Panc1 (cell line): Measurements from ENCODE around the gene UMAD1. TPM values are rescaled to one million over a fixed set of nuclear protein-coding genes. Genes with fewer than 3 reads are reported as not detected.

Experiments used
- ATAC-seq: fragments of 200-7000 bp; cut with Tn5 transposase; 2 replicates; pipeline ENCODE4 v1.9.1; 2020; ENCODE audit warnings: mild to moderate bottlenecking, moderate library complexity
- BruUV-seq: library from RNA; stranded (reverse); fragments of 400-500 nt; replicated peaks from 2 replicates; lab custom pipeline; 2021; lab: Mats Ljungman, UMichigan
- CTCF ChIA-PET: fragments of 300-600 bp; sonication (Branson Sonifier 250); formaldehyde crosslinking; loops from one replicate; lab custom pipeline; 2022; ENCODE audit warnings: antibody characterized with exemption; lab: Charles Lee
- POLR2A ChIA-PET: fragments of 300-600 bp; sonication (Branson Sonifier 250); formaldehyde crosslinking; loops from one replicate; lab custom pipeline; 2022; ENCODE audit warnings: antibody characterized with exemption; lab: Charles Lee
- DNase-seq: peaks from one replicate; pipeline ENCODE4 v3.0.0-alpha.2; 2010; ENCODE audit warnings: low read depth, low spot score
- H3K27ac ChIP-seq: 2 replicates; pipeline ENCODE4 v1.5.1; 2011; ENCODE audit warnings: mild to moderate bottlenecking, low read length, inconsistent platforms
- H3K27me3 ChIP-seq: fragments of 200-500 bp; sonication (Bioruptor generic); 2 replicates; pipeline ENCODE4 v1.6.0; 2014; ENCODE audit warnings: low read length, inconsistent platforms; ENCODE audit not compliant: control insufficient read depth, insufficient read depth
- H3K36me3 ChIP-seq: fragments of 200-500 bp; sonication (Bioruptor generic); 2 replicates; pipeline ENCODE4 v1.5.1; 2014; ENCODE audit warnings: inconsistent platforms, mild to moderate bottlenecking, low read length, moderate library complexity; ENCODE audit not compliant: control insufficient read depth, insufficient read depth
- H3K4me1 ChIP-seq: 2 replicates; pipeline ENCODE4 v1.5.1; 2011; ENCODE audit warnings: inconsistent platforms, mild to moderate bottlenecking, low read length, moderate library complexity; ENCODE audit not compliant: control insufficient read depth, insufficient read depth
- H3K4me3 ChIP-seq, 2 experiments: 2 replicates each; pipeline ENCODE4 v1.5.1; 2011 to 2012; ENCODE audit warnings: low read depth in 2 of 2, low read length in 2 of 2, mild to moderate bottlenecking in 2 of 2, inconsistent platforms in 1 of 2, moderate library complexity in 1 of 2
- H3K9me3 ChIP-seq: fragments of 200-500 bp; sonication (Bioruptor generic); 2 replicates; pipeline ENCODE4 v1.5.1; 2014; ENCODE audit warnings: low read depth, mild to moderate bottlenecking, inconsistent platforms, low read length, moderate library complexity; ENCODE audit not compliant: control insufficient read depth, insufficient read depth
- POLR2AphosphoS5 ChIP-seq: IDR thresholded peaks from 2 replicates; pipeline ENCODE4 v1.6.1; 2012; ENCODE audit warnings: mild to moderate bottlenecking, low read depth, low read length, moderate library complexity
- SIN3A ChIP-seq: IDR thresholded peaks from 2 replicates; pipeline ENCODE4 v1.6.1; 2012; ENCODE audit warnings: low read depth, mild to moderate bottlenecking, low read length, moderate library complexity, borderline replicate concordance; ENCODE audit not compliant: insufficient read depth
- TCF7L2 ChIP-seq: IDR thresholded peaks from 2 replicates; pipeline ENCODE4 v1.6.1; 2011; ENCODE audit warnings: mild to moderate bottlenecking, low read depth, low read length, inconsistent platforms
- in situ Hi-C: cut with HindIII; loops from 2 replicates; pipeline ENCODE4 v1.10.0; 2016; ENCODE audit warnings: low sequenced_read_pairs, low pct_unique_long_range_greater_than_20kb
- intact Hi-C: fragments of 100-400 bp; cut with micrococcal nuclease; formaldehyde crosslinking; loops from one replicate; pipeline ENCODE4 v1.10.0; 2022; ENCODE audit not compliant: unreplicated experiment
- total RNA-seq: library from RNA; stranded (reverse); gene quantifications from one replicate; pipeline ENCODE4 v1.2.1, GENCODE V29; 2021; ENCODE audit not compliant: unreplicated experiment
- TF ChIP-seq, protein P1 (sequence below), 2 experiments: IDR thresholded peaks; 2 replicates each; pipeline ENCODE4 v1.6.1; 2011 to 2012; ENCODE audit warnings: low read depth in 2 of 2, control low read depth in 1 of 2, low read length in 1 of 2, mild to moderate bottlenecking in 1 of 2, moderate library complexity in 1 of 2; ENCODE audit not compliant: insufficient read depth in 1 of 2
- TF ChIP-seq, protein P2 (sequence below): fragments of 450-650 bp; IDR thresholded peaks from 2 replicates; pipeline ENCODE4 v1.5.1; 2017; ENCODE audit warnings: mild to moderate bottlenecking

Gene UMAD1
- total RNA-seq, 1 experiment from 2014 or later, result 19.9 TPM

DNA sequence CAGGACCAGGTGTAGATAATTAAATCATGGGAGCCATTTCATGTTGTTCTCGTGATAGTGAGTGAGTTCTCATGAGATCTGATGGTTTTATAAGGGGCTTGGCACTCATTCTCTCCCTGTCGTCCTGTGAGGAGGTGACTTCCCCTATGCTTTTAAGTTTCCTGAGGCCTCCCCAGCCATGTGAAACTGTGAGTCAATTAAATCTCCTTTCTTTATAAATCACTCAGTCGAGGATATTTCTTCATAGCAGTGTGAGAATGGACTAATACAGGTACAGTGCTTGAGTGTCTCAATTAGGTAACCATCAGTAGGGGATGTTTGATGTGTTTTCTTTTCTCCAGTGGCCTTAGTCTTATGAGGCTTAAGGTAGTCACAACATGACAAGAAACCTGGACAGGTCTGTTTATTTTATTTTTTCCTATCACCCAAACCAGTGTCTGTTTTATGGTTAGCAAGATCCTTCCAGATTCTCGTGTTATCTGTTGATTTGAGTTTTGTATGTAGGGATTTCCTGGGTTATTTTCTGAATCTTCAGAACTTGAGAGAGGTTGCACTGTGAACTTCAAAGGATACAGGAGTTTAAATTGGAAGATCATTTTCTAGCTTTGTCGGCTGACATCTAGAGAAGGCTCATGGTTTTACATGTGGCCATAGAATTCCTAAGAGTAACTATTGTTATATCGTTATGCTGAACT, 32.1 kb downstream of the UMAD1 start:
- in situ Hi-C loops, result no loop called here
- H3K4me1 ChIP-seq, result no peaks in the 10 kb centered on the region
- POLR2A ChIA-PET, result no interaction called here

DNA sequence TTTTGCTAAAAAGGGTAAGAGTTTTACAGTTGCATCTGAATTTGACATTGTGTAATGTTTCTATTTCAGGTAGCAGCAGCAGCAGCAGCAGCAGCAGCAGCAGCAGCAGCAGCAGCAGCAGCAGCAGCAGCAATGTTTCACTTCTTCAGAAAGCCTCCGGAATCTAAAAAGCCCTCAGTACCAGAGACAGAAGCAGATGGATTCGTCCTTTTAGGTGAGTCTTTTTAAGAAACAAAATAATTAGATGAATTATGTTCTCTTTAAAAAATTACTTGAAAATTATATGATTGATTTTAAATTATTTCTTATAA, 32.6 kb downstream of the UMAD1 start:
- ChIA-PET POLR2A (no interaction called here), CTCF (no interaction called here)
- intact Hi-C loops, result no loop called here
- Histone ChIP-seq H3K4me1 (no peaks in the 10 kb centered on the region), H3K36me3 (no peaks in the 10 kb centered on the region), H3K9me3 (no peaks in the 10 kb centered on the region), H3K27ac (no peak overlapping the region), H3K27me3 (no peaks in the 10 kb centered on the region), H3K4me3 (no peak overlapping the region)
- DNase-seq (no peak), ATAC-seq (no peak)
- in situ Hi-C loops, result no loop called here
- no TSS peak for BruUV-seq
- TF ChIP-seq SIN3A (no peak), TCF7L2 (no peak)

More for the DNA sequence above, 32.1 kb downstream of the UMAD1 start:
- H3K4me3 ChIP-seq, result no peak overlapping the region
- BruUV-seq, result no TSS peak
- no peak overlapping the region for H3K27ac ChIP-seq
- CTCF ChIA-PET, result no interaction called here
- DNase-seq (no peak), ATAC-seq (no peak)
- TF ChIP-seq, protein P1, sequence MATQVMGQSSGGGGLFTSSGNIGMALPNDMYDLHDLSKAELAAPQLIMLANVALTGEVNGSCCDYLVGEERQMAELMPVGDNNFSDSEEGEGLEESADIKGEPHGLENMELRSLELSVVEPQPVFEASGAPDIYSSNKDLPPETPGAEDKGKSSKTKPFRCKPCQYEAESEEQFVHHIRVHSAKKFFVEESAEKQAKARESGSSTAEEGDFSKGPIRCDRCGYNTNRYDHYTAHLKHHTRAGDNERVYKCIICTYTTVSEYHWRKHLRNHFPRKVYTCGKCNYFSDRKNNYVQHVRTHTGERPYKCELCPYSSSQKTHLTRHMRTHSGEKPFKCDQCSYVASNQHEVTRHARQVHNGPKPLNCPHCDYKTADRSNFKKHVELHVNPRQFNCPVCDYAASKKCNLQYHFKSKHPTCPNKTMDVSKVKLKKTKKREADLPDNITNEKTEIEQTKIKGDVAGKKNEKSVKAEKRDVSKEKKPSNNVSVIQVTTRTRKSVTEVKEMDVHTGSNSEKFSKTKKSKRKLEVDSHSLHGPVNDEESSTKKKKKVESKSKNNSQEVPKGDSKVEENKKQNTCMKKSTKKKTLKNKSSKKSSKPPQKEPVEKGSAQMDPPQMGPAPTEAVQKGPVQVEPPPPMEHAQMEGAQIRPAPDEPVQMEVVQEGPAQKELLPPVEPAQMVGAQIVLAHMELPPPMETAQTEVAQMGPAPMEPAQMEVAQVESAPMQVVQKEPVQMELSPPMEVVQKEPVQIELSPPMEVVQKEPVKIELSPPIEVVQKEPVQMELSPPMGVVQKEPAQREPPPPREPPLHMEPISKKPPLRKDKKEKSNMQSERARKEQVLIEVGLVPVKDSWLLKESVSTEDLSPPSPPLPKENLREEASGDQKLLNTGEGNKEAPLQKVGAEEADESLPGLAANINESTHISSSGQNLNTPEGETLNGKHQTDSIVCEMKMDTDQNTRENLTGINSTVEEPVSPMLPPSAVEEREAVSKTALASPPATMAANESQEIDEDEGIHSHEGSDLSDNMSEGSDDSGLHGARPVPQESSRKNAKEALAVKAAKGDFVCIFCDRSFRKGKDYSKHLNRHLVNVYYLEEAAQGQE (IDR thresholded peaks at IDR 0.05; ENCODE audit: insufficient read depth in 1 of 2, low read depth in 2 of 2, low read length in 1 of 2), result no peak
- no peak for TF ChIP-seq TCF7L2
- no peak for TF ChIP-seq SIN3A
- TF ChIP-seq, protein P2, sequence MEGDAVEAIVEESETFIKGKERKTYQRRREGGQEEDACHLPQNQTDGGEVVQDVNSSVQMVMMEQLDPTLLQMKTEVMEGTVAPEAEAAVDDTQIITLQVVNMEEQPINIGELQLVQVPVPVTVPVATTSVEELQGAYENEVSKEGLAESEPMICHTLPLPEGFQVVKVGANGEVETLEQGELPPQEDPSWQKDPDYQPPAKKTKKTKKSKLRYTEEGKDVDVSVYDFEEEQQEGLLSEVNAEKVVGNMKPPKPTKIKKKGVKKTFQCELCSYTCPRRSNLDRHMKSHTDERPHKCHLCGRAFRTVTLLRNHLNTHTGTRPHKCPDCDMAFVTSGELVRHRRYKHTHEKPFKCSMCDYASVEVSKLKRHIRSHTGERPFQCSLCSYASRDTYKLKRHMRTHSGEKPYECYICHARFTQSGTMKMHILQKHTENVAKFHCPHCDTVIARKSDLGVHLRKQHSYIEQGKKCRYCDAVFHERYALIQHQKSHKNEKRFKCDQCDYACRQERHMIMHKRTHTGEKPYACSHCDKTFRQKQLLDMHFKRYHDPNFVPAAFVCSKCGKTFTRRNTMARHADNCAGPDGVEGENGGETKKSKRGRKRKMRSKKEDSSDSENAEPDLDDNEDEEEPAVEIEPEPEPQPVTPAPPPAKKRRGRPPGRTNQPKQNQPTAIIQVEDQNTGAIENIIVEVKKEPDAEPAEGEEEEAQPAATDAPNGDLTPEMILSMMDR, result no peak
- no peak for TF ChIP-seq POLR2AphosphoS5
- no peaks in the 10 kb centered on the region for H3K36me3 ChIP-seq
- H3K27me3 ChIP-seq, result no peaks in the 10 kb centered on the region
- intact Hi-C loops, result no loop called here
- no peaks in the 10 kb centered on the region for H3K9me3 ChIP-seq

DNA sequence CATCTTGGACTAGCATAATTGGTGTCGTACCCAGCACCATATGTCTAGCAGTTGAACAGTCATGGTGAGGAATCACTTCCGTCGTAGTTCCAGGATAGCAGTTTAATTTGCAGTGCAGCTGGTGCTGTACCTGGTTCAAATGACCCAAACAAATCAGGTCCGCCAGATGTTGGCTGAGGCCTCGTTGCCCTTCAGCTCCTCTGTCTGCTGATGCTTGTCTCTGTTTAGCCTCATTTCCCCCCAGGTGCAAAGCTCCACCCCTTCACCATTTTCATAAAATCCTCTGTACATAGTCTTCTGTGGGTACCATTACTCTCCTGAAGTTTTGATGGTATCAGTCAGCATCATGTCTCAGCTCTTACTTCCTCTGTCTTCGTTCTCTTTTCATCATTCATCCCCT, 35.1 kb downstream of the UMAD1 start:
- H3K36me3 ChIP-seq, result no peaks in the 10 kb centered on the region
- in situ Hi-C loops, result no loop called here
- no TSS peak for BruUV-seq
- no peak overlapping the region for H3K27ac ChIP-seq
- DNase-seq, result no peak
- no peaks in the 10 kb centered on the region for H3K9me3 ChIP-seq
- ChIA-PET CTCF (no interaction called here), POLR2A (no interaction called here)
- intact Hi-C loops, result no loop called here
- no peak overlapping the region for H3K4me3 ChIP-seq
- H3K27me3 ChIP-seq, result no peaks in the 10 kb centered on the region
- TF ChIP-seq SIN3A (no peak), POLR2AphosphoS5 (no peak), TCF7L2 (no peak)
- TF ChIP-seq, protein P2, result no peak
- TF ChIP-seq, protein P1 (IDR thresholded peaks at IDR 0.05; ENCODE audit: insufficient read depth in 1 of 2, low read depth in 2 of 2, low read length in 1 of 2), result no peak
- ATAC-seq, result no peak
- H3K4me1 ChIP-seq, result no peaks in the 10 kb centered on the region; the same call in 1 of the 2 replicates
